NCI-H2196 treated with DMSO at 0.1 percent for 48 hours (cell line): ENCODE measurements around the gene RFESD.
"Not testable (repeated sequence)": the region's sequence is repeated elsewhere in the genome, so short reads cannot be mapped to it uniquely, and the experiment has no call there.

Experiments used
- DNase-seq: peaks from one replicate; lab custom pipeline; 2025; ENCODE audit not compliant: unreplicated experiment; lab: John Stamatoyannopoulos, UW

The RFESD gene

DNA sequence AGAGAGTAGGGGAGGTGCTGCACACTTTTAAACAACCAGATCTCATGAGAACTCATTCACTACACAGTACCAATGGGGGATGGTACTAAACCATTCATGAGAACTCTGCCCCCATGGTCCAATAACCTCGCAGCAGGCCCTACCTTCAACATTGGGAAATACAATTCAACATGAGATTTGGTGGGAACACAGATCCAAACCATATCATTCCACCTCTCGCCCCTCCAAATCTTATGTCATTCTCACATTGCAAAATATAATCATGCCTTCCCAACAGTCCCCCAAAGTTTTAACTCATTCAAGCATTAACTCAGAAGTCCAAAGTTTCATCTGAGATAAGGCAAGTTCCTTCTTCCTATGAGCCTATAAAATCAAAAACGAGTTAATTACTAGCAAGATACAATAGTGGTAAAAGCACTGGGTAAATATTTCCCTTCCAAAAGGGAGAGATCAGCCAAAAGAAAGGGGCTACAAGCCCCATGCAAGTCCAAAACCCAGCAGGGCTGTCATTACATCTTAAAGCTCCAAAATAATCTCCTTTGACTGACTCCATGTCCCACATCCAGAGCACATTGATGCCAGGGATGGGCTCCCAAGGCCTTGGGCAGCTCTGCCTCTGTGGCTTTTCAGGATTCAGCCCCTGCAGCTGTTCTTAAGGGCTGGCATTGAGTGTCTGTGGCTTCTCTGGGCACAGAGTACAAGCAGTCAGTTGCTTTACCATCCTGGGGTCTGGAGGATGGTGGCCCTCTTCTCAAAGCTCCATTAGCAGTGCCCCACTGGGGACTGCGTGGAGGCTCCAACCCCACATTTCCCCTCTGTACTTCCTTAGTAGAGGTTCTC, 18.4 kb upstream of the RFESD start:
- no peak for DNase-seq

DNA sequence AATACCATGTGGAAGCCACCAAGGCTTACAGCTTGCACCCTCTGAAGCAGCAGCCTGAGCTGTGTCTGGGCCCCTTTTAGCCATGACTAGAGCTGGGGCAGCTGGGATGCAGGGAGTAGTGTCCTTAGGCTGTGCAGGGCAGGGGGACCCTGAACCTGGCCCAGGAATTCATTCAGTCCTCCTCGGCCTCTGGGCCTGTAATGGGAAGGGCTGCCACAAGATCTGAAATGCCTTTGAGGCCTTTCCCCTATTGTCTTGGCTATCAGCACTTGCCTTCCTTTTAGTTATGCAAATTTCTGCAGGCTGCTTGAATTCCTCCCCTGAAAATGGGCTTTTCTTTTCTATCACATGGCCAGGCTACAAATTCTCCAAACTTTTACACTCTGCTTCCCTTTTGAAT, 17.6 kb upstream of the RFESD start:
- DNase-seq, result no peak

DNA sequence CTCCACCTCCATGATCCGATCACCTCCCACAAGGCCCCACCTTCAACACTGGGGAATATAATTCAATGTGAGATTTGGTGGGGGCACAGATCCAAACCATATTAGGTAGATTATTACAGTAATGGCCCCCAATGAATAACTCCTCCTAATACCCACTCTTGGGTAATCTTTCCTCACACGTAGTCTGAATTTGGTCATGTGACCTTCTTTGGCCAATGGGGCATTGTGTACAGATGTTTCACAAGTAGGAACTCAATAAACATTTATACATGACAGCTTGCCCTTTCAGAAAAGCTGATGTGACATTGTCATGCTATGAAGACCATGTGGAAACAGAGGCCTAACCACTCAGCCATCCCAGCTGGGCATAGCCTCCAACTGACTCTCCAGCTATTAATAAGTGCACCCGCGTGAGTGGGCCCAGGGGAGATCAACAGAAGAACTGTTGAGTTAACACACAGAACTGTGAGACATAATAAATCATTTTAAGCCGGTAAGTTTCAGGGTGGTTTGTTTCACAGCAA, 16.1 kb upstream of the RFESD start:
- DNase-seq, result no peak

DNA sequence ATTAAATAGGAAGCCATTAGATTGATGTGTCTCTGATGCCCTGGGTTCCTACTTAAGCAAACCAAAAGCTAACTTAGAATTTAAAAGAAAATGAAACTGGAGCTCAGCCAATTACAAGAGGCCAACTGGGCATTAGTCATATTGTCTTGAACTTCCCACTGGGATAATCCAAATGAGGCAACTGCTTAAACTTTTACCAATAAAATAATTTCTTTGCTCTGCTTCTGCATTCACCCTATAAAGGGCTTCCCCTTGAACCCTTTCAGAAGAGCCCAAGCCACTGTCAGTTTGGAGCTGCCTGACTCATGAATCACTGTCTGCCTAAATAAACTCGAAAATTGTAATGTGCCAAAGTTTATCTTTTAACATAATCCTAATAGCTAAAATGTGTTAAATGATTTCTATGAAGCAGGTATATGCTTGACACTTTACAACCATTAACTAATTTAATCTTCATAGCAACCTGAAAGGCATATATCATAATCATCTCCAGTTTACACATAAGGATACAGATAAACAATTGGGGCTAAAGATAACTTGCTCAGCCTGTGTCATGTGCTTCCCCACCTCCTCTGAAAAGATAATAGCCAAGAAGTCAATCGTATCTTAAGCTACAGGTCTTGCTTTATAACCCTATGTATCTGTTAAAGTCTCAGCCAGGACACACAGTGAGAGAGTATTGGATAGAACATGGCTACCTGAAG, 15.2 kb upstream of the RFESD start:
- no peak for DNase-seq

DNA sequence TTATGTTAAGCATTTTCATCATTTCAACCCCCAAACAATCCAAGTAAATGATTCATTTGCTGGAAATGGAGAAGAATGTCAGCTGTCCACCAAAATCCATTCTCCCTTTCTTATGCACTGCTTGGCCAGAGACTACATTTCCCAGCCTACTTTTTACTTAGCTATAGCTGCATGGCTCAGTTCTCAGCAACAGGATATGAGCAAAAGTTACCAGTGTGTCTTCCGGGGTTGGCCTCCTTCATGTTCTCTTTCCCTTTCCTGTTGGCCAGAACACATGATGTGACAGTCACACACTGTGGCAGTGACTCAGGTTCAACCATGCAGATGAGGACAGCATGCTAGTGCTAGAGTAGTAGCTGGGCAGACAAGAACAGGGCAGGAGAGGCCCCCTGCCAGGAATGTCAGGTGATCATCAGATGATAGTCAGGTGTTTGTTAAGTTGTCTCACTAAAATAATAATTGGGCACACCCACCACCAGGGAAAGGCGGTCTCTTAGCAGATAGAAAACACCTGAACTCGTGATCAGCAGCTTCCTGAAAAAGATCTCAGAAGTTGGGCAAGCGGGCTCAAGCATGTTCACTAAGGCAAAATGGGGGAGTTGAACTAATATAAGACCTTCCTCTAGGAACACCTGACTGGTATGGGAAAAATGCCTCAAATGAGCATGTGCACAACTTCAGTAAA, 14.4 kb upstream of the RFESD start:
- DNase-seq, result no peak

DNA sequence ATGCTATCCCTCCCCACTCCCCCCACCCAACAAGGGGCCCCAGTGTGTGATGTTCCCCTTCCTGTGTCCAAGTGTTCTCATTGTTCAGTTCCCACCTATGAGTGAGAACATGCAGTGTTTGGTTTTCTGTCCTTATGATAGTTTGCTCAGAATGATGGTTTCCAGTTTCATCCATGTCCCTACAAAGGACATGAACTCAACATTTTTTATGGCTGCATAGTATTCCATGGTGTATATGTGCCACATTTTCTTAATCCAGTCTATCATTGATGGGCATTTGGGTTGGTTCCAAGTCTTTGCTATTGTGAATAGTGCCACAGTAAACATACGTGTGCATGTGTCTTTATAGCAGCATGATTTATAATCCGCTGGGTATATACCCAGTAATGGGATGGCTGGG, 13.6 kb upstream of the RFESD start:
- not testable (repeated sequence) for DNase-seq

DNA sequence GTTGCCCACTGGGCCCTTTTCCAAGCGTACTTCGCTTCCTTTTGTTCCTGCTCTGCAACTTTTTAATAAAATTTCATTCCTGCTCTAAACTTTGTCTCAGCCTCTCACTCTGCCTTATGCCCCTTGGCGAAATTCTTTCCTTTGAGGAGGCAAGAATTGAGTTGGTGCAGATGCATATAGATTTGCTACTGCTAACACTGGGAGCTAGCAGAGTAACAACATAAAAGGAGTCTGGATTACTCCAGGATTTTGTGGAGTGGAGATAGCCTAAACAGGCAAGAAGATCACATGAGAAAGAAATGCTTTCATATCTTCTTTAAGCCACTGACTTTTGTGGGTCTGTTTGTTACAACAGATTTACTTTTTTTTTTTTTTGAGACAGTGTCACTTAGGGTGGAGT, 12.9 kb upstream of the RFESD start:
- no peak for DNase-seq

DNA sequence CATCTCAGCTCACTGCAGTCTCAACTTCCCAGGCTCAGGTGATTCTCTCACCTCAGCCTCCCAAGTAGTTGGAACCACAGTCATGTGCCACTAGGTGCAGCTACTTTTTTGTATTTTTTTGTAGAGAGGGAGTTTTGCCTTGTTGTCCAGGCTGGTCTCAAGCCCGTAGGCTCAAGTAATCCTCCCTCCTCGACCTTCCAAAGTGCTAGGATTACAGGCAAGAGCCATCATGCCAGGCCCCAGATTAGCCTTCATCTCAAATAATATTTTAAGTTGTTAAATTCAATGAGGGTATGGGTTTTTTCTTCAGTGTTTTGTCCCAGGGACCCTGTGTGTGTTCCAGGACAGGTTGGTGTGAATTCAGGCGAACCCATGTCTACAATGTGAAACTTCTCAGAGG, 12.5 kb upstream of the RFESD start:
- no peak for DNase-seq

DNA sequence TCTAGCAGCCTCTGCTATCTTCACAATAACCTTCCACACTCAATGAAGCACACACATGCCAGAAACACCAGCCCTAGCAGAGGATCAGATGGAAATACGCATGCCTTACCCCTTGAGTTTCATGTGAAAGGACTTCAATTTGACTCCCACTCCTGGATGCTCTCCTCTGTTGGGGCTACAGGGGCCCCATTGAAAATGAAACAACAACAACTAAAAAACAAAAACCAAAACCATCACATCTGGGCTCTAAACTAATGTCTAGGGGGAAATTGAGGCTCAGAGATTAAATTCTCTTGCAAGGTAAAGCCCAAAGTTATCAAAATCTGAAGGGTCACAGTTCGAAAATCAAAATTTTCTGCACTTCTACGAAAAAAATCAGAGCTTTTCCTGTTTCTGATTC, 7.9 kb upstream of the RFESD start:
- DNase-seq, result no peak

DNA sequence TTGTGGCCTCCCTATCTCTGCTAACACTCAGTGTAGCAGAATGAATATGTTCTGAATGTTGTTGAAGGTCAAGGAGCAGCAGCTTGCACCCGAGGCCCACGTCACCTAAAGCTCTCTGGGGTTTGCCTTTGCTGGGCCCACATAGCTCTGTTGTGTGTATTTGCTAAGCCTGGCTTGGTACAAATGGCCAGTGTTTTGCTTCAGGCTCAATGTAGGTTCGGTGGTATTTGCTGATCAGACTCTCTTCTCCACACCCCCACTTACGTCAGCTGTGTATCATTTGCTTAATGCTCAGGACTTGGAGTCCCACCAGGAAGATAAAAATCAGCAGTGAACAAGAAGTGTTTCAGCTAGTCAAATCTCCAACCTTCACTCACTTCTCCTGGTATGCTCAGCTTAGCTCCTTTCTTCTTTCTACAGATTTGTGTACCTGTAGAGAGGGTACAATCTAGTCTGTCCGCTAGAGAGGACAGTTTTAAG, 4.8 kb upstream of the RFESD start:
- no peak for DNase-seq

DNA sequence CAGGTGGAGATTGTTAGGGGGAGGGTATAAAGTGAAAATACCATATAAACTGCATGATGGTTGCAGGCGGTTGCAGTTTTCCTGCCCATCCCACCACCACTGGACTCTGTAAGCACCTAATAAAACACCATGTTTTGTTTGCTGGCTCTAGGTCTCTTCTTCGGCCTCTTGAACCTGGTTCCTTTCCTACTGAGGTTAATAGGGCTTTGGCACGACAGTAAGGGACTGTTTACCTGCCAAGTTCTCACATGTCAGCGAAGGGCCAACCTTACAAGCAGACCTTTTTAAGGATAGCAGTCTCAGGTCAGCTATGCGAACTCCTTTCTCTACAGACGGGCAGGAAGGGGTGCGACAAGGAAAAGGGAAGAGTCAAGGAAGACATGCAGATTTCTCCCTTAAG, 3.4 kb upstream of the RFESD start:
- DNase-seq, result no peak

DNA sequence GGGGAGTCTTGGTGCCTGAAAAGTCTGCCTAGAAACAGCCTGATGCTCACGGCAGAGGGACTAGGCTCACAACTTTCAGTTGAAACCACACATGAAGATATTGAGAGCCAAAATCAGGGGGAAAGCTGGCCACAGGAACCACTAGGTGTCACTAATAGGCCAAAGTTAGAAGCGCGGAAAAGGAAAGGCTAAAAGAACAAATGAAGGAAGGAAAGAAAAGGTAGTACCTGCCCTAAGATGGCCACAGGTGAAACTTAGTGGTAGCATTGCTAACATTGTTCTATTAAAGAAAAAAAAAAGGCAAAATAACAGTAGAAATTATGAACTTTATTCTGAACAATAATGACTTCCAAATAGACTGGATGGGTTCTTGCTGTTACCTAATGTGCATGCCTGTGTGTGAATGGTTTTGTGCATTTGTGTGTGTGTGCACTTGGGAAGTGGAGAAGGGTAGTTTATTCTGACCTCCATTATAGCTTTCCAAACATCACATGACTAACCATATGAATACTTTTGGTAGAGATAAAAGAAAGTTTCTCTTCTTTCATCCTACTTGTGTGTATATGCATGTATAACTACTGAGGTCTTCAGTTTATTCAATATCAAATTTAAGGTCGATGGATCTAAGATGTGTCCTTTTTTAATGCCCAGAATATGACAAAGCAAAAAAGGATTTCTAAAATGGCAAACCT, 2.1 kb upstream of the RFESD start:
- DNase-seq, result no peak

DNA sequence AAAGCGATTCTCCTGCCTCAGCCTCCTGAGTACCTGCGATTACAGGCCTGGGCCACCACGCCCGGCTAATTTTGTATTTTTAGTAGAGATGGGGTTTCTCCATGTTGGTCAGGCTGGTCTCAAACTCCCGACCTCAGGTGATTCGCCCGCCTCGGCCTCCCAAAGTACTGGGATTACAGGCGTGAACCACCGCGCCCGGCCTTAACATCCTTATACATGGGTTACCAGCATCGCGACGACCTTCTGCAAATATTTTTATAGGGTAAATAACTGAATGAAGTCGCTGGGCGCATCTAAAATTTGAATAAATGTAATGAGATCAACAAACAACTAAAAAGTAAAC, 380 bp upstream of the RFESD start:
- DNase-seq, result not testable (repeated sequence)

DNA sequence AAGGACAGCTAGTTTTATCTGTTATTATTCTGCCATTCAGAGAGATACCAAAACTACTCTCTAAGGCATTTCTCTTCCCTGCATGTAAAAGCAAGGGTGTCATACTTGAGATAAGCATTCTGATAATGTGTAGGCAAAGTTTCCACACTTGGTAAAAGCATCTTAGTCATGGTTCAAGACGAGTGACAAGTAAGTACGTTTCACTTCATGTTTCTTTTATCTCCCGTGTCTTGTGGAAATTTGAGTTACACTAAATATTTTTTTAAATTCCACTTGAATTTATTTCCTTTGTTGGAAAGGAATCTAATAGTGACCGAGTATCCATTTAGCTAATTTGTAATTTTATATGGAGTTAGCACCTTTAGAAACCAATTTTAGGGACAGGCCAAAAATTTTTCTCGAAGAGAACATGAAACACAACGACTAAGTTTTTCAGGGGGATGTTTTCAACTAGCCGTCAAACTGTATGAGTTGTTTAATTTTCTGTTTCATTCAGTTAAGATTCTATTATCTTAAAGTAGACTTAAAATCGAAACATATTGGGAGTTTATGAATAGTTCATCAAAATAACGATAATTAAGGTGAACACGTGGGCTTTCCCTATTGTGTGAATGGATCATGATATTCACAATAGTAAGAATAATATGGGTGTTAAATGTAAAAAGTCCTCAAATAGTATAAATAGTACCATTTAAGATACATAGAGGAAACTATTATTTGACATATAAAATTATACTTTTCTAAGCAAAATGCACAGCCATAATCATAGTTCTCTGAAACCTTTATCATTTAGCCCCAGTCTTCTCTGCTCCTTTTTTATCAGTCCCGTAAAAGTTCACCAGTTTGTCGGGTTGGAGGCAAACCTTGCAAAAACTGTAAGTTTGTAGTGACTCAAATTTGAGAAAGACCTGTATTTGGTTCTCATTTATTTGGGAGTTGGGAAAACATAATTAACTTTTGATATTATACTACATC, 1.6 kb downstream of the RFESD start:
- DNase-seq, result no peak

DNA sequence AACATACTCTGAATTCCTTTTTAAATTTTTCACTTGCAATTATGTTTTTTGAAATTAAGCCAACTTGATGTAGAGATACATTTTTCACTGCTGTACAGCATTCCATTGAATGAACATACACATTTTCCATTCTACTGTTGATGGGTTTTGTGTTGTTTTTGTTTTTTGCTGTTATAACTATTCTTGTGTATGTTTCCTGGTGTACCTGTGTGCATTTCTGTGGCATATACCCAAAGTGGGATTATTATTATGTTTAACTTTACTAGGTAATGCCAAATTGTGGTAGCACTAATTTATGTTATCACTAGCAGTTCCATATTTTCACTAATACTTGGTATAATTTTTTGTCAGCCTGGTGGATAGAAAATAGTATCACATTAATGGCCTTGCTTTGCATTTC, 2.7 kb downstream of the RFESD start:
- no peak for DNase-seq

DNA sequence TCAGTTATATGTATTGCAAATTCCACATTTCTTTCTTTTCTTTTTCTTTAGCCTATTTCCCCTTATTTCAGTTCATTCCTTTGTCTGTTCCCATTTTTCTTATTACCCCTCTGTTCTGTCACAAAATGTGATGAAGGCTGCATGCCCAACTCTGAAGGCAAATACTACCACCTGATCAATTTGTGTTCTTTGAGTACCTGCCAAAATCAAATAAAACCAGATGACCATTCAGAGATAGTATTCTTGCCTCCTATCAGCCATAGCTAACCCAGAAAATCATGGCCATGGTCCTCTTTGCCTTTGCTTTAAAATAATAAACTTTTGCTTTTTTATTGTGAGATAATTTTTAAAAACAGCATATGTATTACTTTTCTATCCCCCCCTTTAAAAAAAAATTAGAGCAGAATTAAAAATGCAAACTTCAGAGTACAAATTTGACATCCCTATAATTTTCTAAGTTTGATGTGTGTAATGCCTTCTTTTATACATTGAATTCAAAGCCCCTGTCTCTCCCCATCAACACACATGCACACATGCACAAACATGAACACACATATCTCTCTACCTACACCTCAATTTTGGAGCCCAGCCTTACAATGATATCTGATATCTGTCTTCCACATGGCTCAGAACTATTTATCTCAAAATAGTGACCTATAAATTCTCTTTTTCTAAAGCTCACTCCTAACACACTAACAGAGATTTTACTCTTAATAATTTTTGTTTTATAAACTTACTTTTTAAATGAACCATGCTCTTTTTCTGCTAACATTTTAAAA, 3.5 kb downstream of the RFESD start:
- DNase-seq, result no peak

DNA sequence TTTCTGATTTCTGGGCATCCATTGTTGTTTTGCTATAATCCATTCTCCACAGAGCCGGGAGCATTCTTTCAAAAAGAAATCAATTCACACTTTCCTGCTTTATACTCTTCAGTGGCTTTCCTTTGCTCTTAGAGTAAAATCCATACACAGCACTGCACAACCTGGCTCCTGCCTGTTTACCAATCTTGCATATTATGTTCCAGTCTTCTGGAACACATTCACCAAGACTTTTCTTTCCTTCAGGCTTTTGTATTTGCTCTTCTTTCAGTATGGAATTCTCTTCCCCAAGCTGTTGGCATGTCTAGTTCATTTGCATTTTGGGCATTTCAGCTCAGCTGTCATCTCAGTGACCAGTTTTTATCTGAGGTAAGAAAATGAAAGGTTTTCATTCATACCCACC, 6.3 kb downstream of the RFESD start:
- no peak for DNase-seq

DNA sequence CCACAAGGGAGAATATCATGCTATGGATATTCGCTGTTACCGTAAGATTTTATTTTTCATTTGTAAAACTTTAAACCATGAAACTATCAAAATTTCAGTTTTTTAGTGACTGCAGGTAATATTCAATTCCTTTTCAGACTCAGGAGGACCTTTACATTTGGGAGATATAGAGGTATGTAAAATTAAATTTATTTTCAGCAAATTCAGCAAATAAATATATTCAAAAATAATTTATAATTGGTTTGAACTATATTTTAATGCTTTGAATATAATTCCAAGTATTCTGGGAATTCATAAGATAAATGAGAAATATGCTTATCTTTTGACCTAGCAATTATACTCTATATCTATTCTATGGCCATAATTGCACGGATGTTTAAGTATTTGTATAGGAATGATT, 7.6 kb downstream of the RFESD start:
- DNase-seq, result no peak

DNA sequence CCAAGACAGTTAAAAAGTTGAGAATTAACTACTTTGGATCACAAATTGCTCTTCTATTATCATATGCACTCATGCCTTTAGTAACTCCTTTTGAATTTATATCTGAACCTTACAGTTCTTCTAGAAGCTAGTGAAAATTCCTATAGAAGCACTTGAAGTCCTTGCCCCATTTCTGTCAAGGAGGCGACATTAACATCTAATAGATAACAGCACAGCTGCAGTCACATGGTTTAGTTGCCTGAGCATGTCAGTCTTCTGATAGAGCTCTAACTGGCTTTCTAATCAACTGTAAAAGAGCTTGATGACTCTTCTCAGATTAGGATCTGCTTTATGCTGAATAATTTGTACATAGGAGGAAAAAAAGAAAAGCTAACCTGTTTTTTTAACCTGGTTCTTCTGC, 9.0 kb downstream of the RFESD start:
- no peak for DNase-seq
